Fibroblast of mammary gland (primary cell): ENCODE results near the gene THSD7B.

Source experiments
- DNase-seq: peaks from one replicate; pipeline ENCODE4 v3.0.0-alpha.2; 2010; ENCODE audit warnings: low read depth
- H3K4me3 ChIP-seq: 2 replicates; pipeline ENCODE4 v1.5.1; 2011; ENCODE audit warnings: low read depth, mild to moderate bottlenecking, low read length, moderate library complexity; ENCODE audit not compliant: control insufficient read depth
- TF ChIP-seq, protein P1 (sequence below): conservative IDR thresholded peaks from 2 replicates; pipeline ENCODE4 v1.5.1; 2011; ENCODE audit warnings: low read depth, low read length, inconsistent platforms; ENCODE audit not compliant: control insufficient read depth, insufficient read depth

THSD7B gene

DNA sequence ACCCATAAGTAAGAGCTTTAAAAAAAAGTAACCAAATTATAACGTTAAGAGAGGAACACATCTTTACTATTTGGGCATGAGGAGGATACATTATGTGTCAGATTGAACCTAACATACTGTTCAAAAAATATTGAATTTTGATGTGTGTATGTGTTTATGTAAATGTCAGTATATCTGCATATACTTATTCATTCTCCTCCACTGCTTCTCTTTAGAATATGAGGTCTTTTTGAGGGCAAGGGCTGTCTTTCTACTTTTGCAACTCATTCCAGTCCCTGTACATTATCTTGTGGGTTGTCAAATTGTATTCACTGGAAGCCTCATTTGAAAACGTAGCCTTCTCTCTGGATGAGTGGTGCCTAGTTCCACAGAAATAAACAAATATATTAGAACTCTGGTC, 689.5 kb downstream of the THSD7B start:
- TF ChIP-seq, protein P1, sequence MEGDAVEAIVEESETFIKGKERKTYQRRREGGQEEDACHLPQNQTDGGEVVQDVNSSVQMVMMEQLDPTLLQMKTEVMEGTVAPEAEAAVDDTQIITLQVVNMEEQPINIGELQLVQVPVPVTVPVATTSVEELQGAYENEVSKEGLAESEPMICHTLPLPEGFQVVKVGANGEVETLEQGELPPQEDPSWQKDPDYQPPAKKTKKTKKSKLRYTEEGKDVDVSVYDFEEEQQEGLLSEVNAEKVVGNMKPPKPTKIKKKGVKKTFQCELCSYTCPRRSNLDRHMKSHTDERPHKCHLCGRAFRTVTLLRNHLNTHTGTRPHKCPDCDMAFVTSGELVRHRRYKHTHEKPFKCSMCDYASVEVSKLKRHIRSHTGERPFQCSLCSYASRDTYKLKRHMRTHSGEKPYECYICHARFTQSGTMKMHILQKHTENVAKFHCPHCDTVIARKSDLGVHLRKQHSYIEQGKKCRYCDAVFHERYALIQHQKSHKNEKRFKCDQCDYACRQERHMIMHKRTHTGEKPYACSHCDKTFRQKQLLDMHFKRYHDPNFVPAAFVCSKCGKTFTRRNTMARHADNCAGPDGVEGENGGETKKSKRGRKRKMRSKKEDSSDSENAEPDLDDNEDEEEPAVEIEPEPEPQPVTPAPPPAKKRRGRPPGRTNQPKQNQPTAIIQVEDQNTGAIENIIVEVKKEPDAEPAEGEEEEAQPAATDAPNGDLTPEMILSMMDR, result no peak
- no peak overlapping the region for H3K4me3 ChIP-seq
- no peak for DNase-seq

DNA sequence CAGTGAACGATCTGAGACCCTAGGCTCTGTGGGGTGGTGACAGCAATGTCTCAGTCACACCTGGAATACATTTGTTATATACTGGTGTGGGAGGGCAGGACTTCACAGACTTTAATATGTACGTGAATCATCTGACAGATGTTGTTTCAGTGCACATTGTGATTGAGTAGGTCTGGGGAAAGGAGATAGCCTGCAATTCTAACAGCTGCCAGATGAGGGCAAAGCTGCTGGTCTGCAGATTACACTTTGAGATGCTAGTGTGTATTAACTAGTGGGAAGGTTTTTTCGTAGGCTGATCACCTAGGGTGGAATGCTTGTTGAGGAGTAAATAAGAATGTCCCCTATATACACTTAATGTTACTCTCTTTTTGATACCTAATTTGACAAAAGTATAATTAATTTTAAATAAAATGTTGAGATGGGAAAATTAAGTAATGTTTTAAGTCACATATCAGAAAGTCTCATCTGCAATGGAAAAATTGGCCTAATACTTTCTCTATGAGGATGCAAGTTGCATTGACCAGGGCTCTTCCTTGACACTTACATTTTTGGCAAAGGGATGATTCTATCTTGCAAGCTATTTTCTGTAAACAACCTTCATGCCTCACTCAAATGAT, 702.0 kb downstream of the THSD7B start:
- peak; percentile 25 for DNase-seq
- TF ChIP-seq, protein P1, result peak; percentile 60
- H3K4me3 ChIP-seq, result no peak overlapping the region

DNA sequence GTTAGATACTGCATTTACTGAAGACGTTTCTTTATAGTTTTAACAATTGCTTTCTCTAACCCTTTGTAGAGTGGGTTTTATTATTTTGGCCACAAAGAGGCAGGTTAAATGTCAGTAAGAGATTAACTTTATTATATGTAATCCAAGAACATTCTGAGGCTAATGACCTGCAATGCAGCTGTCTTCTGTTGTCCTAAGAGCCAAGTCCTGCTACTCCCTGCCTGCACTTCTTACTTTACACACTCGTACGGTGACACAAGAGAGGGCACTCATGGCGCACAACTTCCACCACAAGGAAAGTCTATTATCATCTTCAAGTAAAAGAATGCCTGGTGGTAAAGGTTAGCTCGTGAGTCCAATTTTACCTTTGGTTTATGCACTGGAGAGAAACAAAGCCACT, 727.9 kb downstream of the THSD7B start:
- no peak for DNase-seq
- TF ChIP-seq, protein P1, result no peak
- no peak overlapping the region for H3K4me3 ChIP-seq

DNA sequence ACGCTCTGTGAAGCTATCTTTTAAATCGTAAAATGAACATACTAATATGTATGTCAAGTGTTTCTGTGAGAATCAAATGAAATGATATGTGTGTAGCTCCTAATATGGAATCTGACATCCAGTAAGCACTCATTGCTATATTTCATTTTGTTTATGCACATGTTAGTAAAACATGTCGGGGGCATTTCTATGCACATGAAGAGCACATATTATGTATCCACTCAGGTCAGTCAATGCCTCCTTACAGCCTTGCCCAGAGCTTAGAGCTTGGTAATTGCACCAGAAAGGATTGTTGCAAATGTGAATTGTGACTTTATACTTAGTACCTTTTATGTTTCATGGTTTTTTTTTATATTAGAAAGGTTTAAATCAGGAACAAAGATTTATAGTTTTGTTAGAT, 735.3 kb downstream of the THSD7B start:
- TF ChIP-seq, protein P1, result no peak
- H3K4me3 ChIP-seq, result no peak overlapping the region
- no peak for DNase-seq

DNA sequence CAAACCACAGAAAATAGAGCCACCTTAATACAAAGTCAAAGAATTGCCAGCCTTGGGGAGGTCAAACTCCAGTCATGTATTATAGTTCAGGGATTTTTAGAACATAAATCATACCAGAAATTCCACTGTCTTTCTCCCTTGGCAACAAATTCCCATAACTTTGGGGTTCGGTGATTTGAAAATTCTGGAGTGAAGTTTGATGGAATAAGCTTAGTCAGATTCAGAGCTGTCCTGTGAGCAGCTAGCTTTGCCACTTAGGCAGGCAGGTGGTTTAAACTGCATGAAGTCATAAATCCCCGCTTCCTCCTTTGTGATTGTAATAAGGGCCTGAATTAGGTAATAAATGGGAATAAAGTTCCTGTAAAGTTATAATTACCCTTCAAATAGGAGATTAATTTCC, 741.9 kb downstream of the THSD7B start:
- DNase-seq, result no peak
- no peak overlapping the region for H3K4me3 ChIP-seq
- TF ChIP-seq, protein P1, result no peak

DNA sequence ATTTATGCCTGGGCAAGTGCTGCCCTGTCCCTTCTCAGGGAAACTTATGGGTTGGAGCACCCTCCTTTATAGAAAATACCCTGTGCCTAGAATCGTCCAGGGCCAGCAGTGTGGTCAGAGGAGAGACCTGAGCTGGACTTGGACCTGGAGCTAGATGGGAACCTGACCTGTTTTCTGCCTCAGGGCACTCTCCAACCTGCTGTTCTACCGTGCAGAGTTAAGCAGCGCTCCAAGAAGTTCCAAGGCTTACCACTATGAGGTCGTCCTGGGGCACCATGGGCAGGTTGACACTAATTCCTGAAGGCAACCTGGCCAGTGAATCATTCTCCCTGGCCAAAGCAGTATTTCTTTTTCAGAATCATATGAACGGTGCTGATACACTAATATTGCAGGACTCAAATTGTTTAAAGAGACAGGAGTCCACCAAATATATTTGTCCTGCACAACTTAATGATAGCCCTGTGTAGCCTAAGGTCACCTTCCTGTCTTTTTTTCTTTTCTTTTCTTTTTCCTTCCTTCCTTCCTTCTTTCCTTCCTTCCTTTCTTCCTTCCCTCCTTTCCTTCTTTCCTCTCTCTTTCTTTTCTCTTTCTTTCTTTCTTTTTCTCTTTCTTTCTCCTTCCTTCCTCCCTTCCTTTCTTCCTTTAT, 743.5 kb downstream of the THSD7B start:
- DNase-seq, result no peak
- TF ChIP-seq, protein P1, result no peak
- H3K4me3 ChIP-seq, result no peak overlapping the region
